PFSK-1 (cell line): ENCODE data around the gene EFCAB8.

ENCODE experiments used
- FOXP2 ChIP-seq: optimal IDR thresholded peaks from 2 replicates; pipeline ENCODE3; 2011; ENCODE audit warnings: borderline replicate concordance, control low read depth, inconsistent platforms; ENCODE audit not compliant: insufficient read depth; ENCODE audit errors: extremely low read length, extremely low read depth
- POLR2AphosphoS5 ChIP-seq: IDR thresholded peaks from 2 replicates; pipeline ENCODE4 v1.6.1; 2012; ENCODE audit warnings: low read depth, mild to moderate bottlenecking, control low read depth, low read length, moderate library complexity
- SIN3A ChIP-seq: IDR thresholded peaks from 2 replicates; pipeline ENCODE4 v1.6.1; 2012; ENCODE audit warnings: mild to moderate bottlenecking, low read length, moderate library complexity, borderline replicate concordance; ENCODE audit not compliant: insufficient read depth
- TAF1 ChIP-seq: IDR thresholded peaks from 2 replicates; pipeline ENCODE4 v1.6.1; 2012; ENCODE audit warnings: low read length, control low read depth, borderline replicate concordance; ENCODE audit not compliant: insufficient read depth
- TF ChIP-seq, protein P1 (sequence below), 2 experiments: IDR thresholded peaks; 2 replicates each; pipeline versions ENCODE4 v1.6.1 to v1.8.0; 2011 to 2012; ENCODE audit warnings: low read depth in 2 of 2, low read length in 2 of 2, control low read depth in 1 of 2, inconsistent platforms in 1 of 2, mild to moderate bottlenecking in 1 of 2, moderate library complexity in 1 of 2; ENCODE audit not compliant: insufficient read depth in 1 of 2

Gene EFCAB8

DNA sequence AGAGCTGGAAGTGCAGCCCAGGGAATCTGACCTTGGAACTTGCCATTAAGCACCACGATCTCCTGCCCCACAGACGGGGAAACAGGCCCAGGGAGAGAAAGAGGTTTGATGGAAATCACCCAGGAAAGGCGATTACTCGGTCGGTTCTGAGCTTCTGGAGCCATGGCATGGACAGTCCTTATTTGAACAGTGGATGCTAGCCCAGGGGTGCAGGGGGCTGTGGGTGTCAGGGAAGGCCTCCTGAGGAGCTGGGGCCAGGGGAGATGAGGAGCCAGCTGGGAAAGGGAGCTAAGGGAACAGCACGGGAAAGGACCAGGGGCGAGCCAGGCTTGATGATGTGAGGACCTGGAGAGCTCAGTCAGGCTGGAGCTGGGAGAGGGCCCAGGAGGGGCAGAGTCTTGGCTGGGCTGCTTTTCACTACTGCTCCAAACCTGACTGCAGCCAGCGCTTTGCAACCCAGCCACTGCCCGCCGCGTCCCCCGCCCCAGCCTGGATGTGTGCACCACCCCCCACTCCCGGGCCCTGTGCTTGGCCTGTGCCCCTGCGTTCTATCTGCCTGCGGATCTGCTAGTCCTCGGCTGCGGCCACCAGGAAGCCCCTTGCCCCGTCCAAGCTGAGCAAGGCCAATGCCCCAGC, 127.7 kb downstream of the EFCAB8 start:
- TF ChIP-seq TAF1 = no peak
- TF ChIP-seq, protein P1, sequence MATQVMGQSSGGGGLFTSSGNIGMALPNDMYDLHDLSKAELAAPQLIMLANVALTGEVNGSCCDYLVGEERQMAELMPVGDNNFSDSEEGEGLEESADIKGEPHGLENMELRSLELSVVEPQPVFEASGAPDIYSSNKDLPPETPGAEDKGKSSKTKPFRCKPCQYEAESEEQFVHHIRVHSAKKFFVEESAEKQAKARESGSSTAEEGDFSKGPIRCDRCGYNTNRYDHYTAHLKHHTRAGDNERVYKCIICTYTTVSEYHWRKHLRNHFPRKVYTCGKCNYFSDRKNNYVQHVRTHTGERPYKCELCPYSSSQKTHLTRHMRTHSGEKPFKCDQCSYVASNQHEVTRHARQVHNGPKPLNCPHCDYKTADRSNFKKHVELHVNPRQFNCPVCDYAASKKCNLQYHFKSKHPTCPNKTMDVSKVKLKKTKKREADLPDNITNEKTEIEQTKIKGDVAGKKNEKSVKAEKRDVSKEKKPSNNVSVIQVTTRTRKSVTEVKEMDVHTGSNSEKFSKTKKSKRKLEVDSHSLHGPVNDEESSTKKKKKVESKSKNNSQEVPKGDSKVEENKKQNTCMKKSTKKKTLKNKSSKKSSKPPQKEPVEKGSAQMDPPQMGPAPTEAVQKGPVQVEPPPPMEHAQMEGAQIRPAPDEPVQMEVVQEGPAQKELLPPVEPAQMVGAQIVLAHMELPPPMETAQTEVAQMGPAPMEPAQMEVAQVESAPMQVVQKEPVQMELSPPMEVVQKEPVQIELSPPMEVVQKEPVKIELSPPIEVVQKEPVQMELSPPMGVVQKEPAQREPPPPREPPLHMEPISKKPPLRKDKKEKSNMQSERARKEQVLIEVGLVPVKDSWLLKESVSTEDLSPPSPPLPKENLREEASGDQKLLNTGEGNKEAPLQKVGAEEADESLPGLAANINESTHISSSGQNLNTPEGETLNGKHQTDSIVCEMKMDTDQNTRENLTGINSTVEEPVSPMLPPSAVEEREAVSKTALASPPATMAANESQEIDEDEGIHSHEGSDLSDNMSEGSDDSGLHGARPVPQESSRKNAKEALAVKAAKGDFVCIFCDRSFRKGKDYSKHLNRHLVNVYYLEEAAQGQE (IDR thresholded peaks at IDR 0.05; ENCODE audit: insufficient read depth in 1 of 2, low read depth in 2 of 2, low read length in 2 of 2) = no peak
- TF ChIP-seq SIN3A = no peak
- TF ChIP-seq FOXP2 = no peak
- no peak for TF ChIP-seq POLR2AphosphoS5

DNA sequence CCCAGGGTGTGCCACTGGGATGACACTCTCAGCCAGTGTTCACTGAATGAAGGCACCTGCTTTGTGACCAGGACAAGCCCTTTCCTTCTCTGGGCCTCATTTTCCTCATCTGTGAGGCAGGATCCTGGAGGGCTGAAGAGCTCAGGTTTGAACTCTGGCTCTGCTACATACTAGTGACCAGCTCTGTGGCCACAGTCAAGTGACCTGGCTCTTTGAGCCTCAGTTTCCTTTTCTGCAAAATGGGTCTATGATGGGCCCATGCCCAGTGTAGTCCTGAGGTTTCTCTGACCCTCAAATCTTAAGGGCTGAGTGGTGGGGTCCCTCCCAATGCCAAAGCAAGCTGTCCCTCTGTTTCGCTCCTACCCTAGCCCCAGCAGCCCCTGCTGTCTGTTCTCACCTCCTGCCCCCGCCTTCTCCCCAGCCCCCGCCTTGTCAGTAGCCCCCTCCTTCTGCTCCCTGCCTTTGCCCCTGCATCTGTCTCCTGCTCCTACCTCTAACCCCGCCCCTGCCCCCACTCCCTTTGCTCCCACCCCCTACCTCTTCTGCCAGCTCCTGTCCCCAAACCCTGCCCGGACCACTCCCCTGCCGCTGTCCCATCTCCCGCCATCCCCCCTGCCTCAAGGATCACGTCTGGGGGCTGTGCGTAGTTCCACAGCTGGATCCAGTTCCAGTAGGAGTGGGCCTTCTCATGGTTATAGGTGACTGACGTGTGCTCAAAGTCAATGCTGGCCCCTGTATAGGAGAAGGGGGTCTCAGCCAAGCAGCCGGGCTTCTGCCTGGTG, 128.5 kb downstream of the EFCAB8 start:
- TF ChIP-seq SIN3A (no peak), POLR2AphosphoS5 (no peak), FOXP2 (no peak), TAF1 (no peak)
- TF ChIP-seq, protein P1 (IDR thresholded peaks at IDR 0.05; ENCODE audit: insufficient read depth in 1 of 2, low read depth in 2 of 2, low read length in 2 of 2) = no peak

DNA sequence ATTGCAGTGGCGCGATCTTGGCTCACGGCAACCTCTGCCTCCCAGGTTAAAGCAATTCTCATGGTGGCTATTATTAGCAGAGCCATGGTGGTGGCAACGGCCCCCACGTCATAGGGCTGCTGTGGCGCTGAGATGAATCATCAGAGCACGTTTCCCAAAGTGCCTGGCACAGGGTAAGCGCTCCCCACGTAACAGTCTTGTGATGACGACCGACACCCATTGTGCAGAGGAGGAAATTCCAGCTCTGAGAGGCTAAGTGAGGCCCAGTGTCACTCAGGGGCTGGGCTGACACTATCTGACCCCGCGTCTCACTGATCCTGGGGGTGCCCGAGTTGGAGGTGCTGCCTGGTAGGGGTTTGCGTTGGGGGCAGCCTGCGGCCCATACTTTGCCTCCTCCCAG, 129.3 kb downstream of the EFCAB8 start:
- TF ChIP-seq FOXP2 (no peak), TAF1 (no peak)

DNA sequence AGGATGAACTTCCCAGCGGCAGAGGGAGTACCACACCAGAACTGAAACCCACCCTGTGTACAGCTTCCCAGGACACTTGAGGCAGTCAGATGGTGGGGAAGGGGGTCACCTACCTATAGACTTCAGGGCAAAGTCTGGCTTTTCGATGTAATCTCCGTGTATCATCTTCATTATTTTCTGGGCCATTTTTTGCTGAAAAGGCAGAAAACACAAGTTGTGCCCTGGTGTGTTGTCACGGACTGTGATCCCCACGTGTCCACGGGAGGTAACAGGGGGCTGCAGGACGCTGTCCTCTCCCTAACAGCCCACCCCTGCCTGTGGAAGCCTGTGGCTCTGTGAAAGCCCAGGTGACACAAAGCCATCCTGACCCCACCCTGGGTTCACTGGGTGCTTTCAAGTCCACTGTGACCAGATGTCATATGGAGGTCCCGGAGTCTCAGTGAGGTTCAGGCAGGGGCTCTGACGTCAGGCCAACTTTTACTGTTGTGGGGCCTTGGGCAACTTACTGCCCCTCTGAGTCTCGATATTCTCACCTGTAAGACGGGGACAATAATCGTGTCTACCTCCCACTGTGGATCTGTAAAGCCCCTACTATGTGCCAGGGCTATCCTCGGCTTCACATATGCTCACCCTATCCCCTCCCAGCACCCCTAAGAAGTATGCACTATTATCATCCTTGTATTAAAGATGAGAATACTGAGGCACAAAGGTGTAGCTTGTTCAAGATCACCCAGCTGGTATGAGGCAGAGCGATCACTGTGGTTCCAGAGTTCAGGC, 131.0 kb downstream of the EFCAB8 start:
- TF ChIP-seq FOXP2 = no peak
- TF ChIP-seq POLR2AphosphoS5 = no peak
- no peak for TF ChIP-seq TAF1
- TF ChIP-seq, protein P1 (IDR thresholded peaks at IDR 0.05; ENCODE audit: insufficient read depth in 1 of 2, low read depth in 2 of 2, low read length in 2 of 2) = no peak
- TF ChIP-seq SIN3A = no peak

DNA sequence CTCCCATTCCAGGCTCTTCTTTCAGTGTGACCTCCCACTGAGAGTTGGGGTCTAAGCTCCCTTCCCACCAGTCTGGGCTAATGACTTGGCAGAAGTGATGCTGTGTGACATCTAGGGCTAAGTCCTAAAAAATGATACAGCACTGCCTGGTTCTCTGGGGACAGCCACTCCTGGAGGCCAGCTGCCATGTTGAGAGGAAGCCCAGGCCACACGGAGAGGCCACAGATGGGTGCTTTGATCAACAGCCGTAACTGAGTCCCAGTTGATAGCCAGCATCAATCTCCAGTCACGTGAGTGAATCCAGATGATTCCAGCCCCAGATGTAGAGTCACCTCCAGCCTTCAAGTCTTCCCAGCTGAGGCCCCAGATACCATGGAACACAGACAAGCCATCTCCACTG, 131.7 kb downstream of the EFCAB8 start:
- TF ChIP-seq TAF1 (no peak), POLR2AphosphoS5 (no peak), FOXP2 (no peak), SIN3A (no peak)
- TF ChIP-seq, protein P1 (IDR thresholded peaks at IDR 0.05; ENCODE audit: insufficient read depth in 1 of 2, low read depth in 2 of 2, low read length in 2 of 2) = no peak
